ENCODE measurements around the gene LTBP1. TPM values are rescaled to one million over a fixed set of nuclear protein-coding genes. Genes with fewer than 3 reads are reported as not detected.

The LTBP1 gene
- total RNA-seq, 4 donors from 2014 or later, result 12.6 to 81.0 (median 16.0) TPM

GRCh38 chr2:33342171-33342570, 395.4 kb downstream of the LTBP1 start:
- TF ChIP-seq CTCF (IDR thresholded peaks at IDR 0.05), result no peak
- no peak for DNase-seq (ENCODE audit: low spot score)
- no peak for ATAC-seq (ENCODE audit: low FRiP score)

GRCh38 chr2:33342705-33343104, 396.0 kb downstream of the LTBP1 start:
- TF ChIP-seq CTCF (IDR thresholded peaks at IDR 0.05), result no peak
- ATAC-seq (ENCODE audit: low FRiP score) (no peak), DNase-seq (ENCODE audit: low spot score) (no peak)

GRCh38 chr2:33343387-33343895, 396.7 kb downstream of the LTBP1 start:
- TF ChIP-seq CTCF (IDR thresholded peaks at IDR 0.05), result no peak
- ATAC-seq (ENCODE audit: low FRiP score) (no peak), DNase-seq (ENCODE audit: low spot score) (no peak)

DNA sequence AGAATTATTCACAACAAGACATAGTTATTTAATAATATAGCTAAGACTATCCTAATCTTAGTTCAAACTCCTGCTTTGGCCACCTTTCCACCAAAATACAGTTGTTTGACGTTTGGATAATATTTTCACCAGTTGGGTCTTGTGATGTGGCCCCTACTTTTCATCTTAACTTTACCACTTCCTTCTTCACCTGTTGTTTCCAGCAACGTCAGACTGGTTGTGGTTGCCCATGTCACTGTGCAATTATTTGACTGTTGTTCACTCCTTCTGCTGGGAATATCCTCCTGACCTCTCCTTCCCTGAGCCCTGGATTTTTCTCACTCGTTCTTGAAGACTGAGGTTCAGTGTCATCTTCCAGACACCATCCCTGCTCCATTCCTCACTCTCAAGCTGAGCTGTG, 397.5 kb downstream of the LTBP1 start:
- ATAC-seq (ENCODE audit: low FRiP score) (no peak), DNase-seq (ENCODE audit: low spot score) (no peak)
- TF ChIP-seq CTCF (IDR thresholded peaks at IDR 0.05), result no peak

DNA sequence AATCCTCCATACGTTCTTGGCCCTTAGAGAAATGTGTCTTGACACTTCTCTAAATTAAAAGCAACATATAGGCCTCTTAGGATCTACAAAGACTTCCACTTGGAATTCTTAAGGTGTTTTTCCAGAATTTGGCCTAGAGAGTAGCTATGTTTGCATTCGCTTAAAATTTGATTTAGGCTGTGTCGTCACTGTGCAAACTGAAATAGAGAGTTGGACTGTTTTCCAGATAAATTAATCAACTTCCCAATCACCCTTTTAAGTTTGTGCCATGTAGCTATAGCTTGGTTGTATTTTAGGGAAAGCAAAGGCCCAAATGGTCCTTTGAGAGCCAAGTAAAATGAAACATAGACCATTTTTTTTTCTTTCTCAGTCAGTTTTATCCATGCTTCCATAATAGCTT, 401.1 kb downstream of the LTBP1 start:
- DNase-seq (ENCODE audit: low spot score) (no peak), ATAC-seq (ENCODE audit: low FRiP score) (no peak)
- TF ChIP-seq CTCF (IDR thresholded peaks at IDR 0.05), result no peak

- DNase-seq (ENCODE audit: low spot score), result no peak
- no peak for ATAC-seq (ENCODE audit: low FRiP score)
- TF ChIP-seq CTCF (IDR thresholded peaks at IDR 0.05), result no peak
Measured at GRCh38 chr2:33350632-33351031, 403.9 kb downstream of the LTBP1 start.

DNA sequence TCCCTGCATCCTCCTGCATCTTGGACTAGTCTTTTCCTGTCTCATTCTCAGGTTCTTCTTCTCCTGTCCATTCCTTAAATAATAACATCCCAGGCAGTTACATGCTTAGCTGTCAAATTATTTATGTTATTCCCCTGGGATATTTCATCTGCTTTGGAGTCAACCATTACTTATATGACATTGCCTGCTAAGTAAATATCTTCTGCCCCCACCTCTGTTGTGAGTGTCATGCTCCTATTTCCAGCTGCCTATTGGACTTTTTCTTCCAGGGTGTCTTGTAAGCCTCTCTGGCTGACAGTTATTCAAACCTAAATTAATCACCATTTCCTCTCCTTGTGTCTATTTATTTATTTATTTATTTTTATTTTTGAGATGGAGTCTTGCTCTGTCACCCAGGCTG, 405.0 kb downstream of the LTBP1 start:
- TF ChIP-seq CTCF (IDR thresholded peaks at IDR 0.05), result no peak
- no peak for ATAC-seq (ENCODE audit: low FRiP score)

More for the DNA sequence above, 405.0 kb downstream of the LTBP1 start:
- DNase-seq (ENCODE audit: low spot score), result no peak

Data from omental fat pad (tissue), 4 donors.